HUDEP-2 (cell line): ENCODE measurements around the gene PCSK9.
"Not testable (repeated sequence)": the region's sequence is repeated elsewhere in the genome, so short reads cannot be mapped to it uniquely, and the experiment has no call there.

ENCODE experiments used
- DNase-seq, 76 experiments: peaks; one replicate each; lab custom pipeline; 2025; ENCODE audit not compliant: unreplicated experiment in 76 of 76; lab: John Stamatoyannopoulos, UW

PCSK9 gene

DNA sequence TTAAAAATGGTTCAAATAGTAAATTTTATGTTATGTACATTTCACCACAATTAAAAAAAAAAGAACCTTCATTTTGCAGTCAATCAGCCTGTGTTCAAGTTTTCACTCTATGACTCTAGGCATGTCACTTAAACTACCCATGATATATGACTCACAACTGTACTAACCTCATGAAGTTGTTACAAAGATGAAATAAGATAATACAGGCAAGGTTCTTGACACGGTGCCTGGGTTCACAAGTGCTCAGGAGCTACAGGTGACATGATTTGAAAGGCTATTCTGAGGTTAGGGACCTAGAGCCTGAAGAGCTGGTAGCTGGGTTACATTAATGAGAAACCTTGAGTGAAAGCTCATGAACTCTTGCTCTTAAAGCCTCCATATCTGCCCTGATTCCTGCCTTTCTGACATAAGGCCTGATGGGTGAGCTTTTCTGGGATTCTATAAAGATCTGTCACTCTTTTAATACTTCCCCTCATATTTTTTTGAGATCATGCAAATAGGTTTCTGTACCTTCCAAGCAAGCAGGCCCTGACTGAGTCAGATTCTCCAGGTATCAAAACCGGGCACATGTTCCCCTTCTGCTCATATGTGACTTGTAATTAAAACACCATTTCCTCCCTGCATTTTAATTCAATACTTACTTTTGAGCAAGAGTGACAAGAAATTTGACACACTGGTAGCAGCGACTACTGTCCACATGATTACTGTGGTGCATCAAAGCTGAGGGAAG, 34.0 kb downstream of the PCSK9 start:
- DNase-seq = peak in 1 of 76 experiments; percentile 3

DNA sequence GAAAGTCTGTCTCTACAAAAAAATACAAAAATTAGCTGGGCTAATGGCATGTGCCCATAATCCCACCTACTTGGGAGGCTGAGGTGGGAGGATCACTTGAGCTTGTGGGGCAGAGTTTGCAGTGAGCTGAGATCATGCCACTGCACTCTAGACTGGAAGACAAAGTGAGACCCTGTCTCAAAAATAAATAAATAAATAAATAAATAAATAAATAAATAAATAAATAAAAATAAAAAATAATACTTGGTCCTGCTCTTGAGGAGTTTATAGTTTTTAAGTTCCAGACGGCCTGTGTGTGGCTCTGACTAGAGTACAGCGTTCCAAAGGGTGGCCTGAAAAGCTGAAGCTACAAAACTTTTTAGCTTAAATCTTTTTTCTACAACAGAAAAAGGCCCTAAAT, 35.1 kb downstream of the PCSK9 start:
- DNase-seq = no peak

DNA sequence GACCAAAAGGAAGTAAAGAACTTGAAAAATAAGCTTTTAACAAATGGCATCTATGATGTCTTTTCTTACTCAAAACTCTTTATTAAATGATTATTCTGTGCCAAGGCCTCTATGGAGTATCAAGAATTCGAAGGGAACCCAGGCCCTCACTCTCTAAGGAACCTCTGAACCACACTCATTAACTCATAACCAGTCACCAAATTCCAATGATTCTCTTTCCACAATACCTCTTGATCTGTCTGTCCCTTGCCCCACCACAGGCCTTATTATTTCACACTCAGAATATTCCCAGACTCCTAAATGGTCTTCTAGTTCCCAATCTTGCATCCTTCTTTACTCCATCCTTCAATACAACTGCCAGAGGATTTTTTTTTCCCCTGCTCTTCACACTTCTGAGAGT, 37.0 kb downstream of the PCSK9 start:
- no peak for DNase-seq

DNA sequence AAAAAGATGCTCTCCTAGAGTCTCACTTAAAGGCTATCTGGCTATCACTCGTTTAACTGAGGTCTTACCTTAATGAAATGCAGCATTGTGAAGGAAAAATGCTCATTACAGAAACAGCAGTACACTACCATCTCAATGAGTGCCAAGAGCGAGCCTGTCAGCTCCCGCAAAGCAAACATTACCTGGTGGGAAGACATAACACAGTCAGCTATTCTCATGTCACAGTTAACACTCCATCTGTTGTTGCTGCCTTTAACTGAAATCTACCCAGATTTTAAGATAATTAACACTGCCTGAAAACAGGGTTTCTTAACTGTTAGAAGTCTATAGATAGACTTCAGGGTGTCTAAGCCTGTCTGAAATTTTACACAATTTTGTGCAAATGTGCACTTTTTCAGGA, 39.1 kb downstream of the PCSK9 start:
- no peak for DNase-seq

DNA sequence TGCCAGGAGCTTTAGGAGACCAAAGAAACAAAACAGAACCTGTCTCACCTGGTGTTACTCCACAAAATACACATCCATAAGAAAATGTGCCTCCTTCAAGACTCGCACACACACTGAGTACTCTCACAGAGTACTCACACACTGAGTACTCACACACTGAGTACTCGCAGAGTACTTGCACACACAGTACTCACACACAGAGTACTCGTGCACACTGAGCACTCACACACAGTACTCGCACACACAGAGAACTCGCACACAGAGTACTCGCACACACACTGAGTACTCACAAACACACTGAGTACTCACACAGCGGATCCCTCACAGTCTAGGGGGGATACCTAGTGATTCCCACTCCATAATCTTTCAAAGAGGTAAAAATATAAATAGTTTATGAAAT, 40.3 kb downstream of the PCSK9 start:
- no peak for DNase-seq

GRCh38 chr1:55081188-55081904, 42.0 kb downstream of the PCSK9 start:
- no peak for DNase-seq

GRCh38 chr1:55081905-55082296, 42.6 kb downstream of the PCSK9 start:
- DNase-seq = no peak

DNA sequence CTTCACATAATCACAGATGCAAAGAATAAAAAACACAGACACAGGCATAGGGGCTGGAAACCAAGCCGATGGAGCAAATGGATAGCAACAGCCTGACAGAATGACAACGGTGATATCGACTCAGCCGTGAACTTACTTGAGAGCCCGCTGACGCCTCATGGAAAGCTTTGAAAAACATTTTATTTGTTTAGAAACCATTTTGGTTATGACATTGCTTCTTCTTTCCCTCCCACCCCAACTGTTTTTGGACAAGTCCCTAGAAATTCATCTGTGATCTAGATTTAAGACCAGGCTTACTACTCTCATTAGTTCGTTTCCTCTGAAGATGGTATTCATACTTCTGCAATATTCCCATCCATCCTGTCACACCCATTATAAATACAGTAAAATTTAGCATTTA, 44.9 kb downstream of the PCSK9 start:
- no peak for DNase-seq

- no peak for DNase-seq
Measured at GRCh38 chr1:55087439-55087838, 48.1 kb downstream of the PCSK9 start.

DNA sequence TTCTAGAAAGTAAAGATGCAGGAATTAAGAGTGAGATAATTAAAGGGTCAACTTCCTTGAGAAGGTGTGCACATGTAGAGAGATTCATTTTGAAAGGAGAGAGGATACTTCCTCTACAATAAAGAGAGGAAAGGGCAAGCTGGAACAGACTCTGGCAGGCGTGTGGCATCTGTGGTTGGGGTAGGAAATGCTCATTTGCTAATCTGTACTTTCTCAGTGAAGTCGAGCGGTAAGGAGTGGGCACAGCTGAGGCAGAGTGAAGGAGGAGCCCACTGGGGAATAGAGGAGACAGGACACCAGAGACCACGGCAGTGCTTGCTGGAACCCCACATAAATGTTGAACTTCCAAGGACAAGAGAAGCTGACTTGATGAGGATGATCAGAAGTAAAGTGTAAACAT, 49.1 kb downstream of the PCSK9 start:
- DNase-seq = no peak

- no peak for DNase-seq
Measured at GRCh38 chr1:55089683-55090082, 50.3 kb downstream of the PCSK9 start.

- DNase-seq = no peak
Measured at GRCh38 chr1:55092475-55092874, 53.1 kb downstream of the PCSK9 start.

GRCh38 chr1:55095095-55095494, 55.7 kb downstream of the PCSK9 start:
- DNase-seq = no peak

DNA sequence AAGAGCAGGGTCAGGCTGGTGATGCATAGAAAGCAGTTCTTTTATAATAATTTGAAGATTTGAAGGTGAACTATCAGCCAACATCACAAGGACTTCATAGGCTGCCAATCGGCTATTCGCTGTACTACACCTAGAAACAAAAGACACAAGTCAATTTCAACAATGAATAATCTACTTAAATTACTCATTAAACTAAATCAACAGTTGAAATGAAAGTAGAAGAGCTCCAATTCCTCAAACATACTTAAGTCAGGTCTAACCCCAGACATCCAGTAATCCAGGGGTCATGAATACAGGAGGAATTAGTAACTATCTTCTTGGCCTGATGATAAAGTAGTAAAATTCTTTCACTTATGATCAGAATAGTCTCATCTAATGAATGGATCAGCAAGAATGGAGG, 64.5 kb downstream of the PCSK9 start:
- no peak for DNase-seq

DNA sequence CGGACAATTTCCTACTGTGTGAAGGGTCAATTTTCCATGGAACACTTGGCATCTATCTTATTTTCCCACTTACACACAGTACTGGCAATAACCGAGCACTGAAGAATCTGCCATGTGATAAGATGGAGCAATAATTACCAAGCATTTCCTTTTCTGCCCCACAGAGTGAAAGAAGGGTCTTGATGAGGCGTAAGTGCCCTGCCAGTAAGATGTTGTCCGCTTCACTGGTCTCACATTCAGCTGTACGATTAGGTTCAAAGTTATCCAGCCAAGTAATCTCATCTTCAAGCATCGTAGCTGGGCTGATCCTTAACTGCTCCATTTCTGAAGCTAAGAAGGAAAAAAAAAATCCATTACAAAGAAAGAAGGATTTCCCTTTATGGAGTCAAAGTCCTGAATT, 67.8 kb downstream of the PCSK9 start:
- no peak for DNase-seq

DNA sequence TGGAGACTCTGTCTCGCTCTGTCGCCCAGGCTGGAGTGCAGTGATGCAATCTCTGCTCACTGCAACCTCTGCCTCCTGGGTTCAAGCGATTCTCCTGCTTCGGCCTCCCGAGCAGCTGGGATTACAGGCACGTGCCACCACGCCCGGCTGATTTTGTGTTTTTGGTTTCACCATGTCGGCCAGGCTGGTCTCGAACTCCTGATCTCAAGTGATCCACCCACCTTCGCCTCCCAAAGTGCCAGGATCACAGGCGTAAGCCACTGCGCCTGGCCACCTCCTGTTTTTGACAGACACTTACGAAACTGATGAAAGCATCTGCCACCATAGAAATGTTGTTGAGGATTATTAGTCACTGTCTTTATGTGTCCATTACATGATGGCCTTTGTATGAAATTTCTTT, 69.7 kb downstream of the PCSK9 start:
- not testable (repeated sequence) for DNase-seq
